ENCODE results near the gene NCKAP5. TPM values are rescaled to one million over a fixed set of nuclear protein-coding genes. Genes with fewer than 3 reads are reported as not detected.
A peak's percentile ranks its signal among the peaks of the same experiment; 100 is the strongest.

The NCKAP5 gene
- polyA plus RNA-seq, 1 experiment = 2.1 TPM

GRCh38 chr2:132825601-132826000 lies 742.7 kb downstream of the NCKAP5 start:
- POLR2A ChIA-PET = no interaction called here
- Histone ChIP-seq H3K4me3 (ENCODE audit: low read depth, low read length) (no peak overlapping the region), H3K27me3 (ENCODE audit: control insufficient read depth, insufficient read depth, low read length) (no peaks in the 10 kb centered on the region), H3K36me3 (ENCODE audit: control insufficient read depth, insufficient read depth, low read length) (no peaks in the 10 kb centered on the region)
- DNase-seq (ENCODE audit: low read depth) = no peak
- CTCF ChIA-PET = no interaction called here
- no peak for TF ChIP-seq CTCF (IDR thresholded peaks at IDR 0.05; ENCODE audit: insufficient read depth, low read depth, low read length)

DNA sequence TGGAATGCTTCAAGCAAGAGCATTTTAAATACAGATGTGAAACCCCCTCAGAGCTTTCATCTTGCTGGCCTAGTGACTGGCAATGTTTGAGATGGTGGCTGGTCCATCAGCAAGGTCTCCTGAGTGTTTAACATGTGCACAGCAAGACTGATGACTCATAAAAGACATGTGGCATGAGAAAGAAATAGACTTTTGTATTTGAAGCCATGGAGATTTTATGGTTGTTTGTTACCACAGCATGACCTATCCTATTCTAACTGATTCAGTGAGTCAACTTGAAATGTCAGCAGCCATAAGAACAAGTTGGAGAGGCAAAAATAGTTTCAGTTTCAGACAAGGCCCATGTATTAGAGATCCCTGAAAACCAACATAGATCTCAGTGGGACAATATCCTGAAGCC lies 743.5 kb downstream of the NCKAP5 start:
- no peaks in the 10 kb centered on the region for H3K27me3 ChIP-seq (ENCODE audit: control insufficient read depth, insufficient read depth, low read length)
- no peak overlapping the region for H3K4me3 ChIP-seq (ENCODE audit: low read depth, low read length)
- peak; percentile 33 for DNase-seq (ENCODE audit: low read depth)
- POLR2A ChIA-PET = no interaction called here
- H3K36me3 ChIP-seq (ENCODE audit: control insufficient read depth, insufficient read depth, low read length) = no peaks in the 10 kb centered on the region
- CTCF ChIA-PET = no interaction called here
- TF ChIP-seq CTCF (IDR thresholded peaks at IDR 0.05; ENCODE audit: insufficient read depth, low read depth, low read length) = no peak

DNA sequence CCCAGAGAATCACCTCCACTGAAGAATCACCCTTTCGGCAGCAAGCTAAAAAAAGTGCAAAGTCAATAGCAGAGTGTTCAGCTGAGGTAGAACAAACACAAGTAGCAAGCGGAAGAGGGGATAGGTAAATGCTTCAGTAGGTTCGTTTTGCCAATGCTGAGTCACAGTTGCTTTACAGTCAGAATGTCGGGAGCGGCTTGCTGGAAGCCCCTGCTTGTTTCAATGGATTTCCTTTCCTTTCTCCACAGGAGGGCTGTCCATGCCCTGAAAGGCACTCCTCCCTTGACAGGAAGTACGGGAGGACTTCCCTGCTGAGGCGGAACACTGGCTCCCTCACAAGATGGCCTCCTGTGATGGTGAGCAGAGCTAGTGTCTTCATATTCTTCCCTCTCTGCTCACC lies 752.0 kb downstream of the NCKAP5 start:
- Histone ChIP-seq H3K4me3 (ENCODE audit: low read depth, low read length) (no peak overlapping the region), H3K36me3 (ENCODE audit: control insufficient read depth, insufficient read depth, low read length) (no peaks in the 10 kb centered on the region; the same call in 1 of the 2 replicates), H3K27me3 (ENCODE audit: control insufficient read depth, insufficient read depth, low read length) (no peaks in the 10 kb centered on the region)
- TF ChIP-seq CTCF (IDR thresholded peaks at IDR 0.05; ENCODE audit: insufficient read depth, low read depth, low read length) = no peak
- no peak for DNase-seq (ENCODE audit: low read depth)
- ChIA-PET CTCF (interaction anchor here (0.6 kb wide), 1 partner anchor 1059 kb away, joined by 3 read pairs; no protein-coding TSS in a partner anchor), POLR2A (no interaction called here)

- ChIA-PET CTCF (interaction anchor here (0.6 kb wide), 1 partner anchor 1060 kb away, joined by 3 read pairs; no protein-coding TSS in a partner anchor), POLR2A (no interaction called here)
- Histone ChIP-seq H3K27me3 (ENCODE audit: control insufficient read depth, insufficient read depth, low read length) (no peaks in the 10 kb centered on the region), H3K4me3 (ENCODE audit: low read depth, low read length) (no peak overlapping the region), H3K36me3 (ENCODE audit: control insufficient read depth, insufficient read depth, low read length) (no peaks in the 10 kb centered on the region; the same call in 1 of the 2 replicates)
- no peak for DNase-seq (ENCODE audit: low read depth)
- no peak for TF ChIP-seq CTCF (IDR thresholded peaks at IDR 0.05; ENCODE audit: insufficient read depth, low read depth, low read length)
These were observed 752.7 kb downstream of the NCKAP5 start for GRCh38 chr2:132815516-132815915.

DNA sequence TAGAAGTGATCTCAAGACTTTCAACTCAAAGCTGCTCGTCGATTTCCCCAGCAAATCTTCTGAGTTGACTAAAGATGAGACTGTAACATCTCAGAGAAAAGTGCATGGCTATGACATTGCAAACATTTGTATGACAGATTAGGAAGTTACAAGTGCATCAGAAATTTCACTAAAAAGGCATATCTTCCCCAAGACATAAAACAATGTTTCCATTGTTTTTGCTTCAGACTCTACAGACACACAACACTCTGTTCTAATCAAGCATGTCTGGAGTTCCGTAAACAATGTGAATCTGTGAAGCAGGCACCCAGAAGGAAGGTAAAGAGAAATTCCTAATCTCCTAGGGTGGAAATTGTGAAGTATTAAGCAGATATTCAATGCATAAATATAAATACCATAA lies 753.6 kb downstream of the NCKAP5 start:
- POLR2A ChIA-PET = no interaction called here
- H3K4me3 ChIP-seq (ENCODE audit: low read depth, low read length) = no peak overlapping the region
- no peak for TF ChIP-seq CTCF (IDR thresholded peaks at IDR 0.05; ENCODE audit: insufficient read depth, low read depth, low read length)
- no peaks in the 10 kb centered on the region; the same call in 1 of the 2 replicates for H3K36me3 ChIP-seq (ENCODE audit: control insufficient read depth, insufficient read depth, low read length)
- DNase-seq (ENCODE audit: low read depth) = no peak
- H3K27me3 ChIP-seq (ENCODE audit: control insufficient read depth, insufficient read depth, low read length) = no peaks in the 10 kb centered on the region
- CTCF ChIA-PET = no interaction called here
